Osteoblast (primary cell): ENCODE data around the gene QDPR. TPM values are rescaled to one million over a fixed set of nuclear protein-coding genes. Genes with fewer than 3 reads are reported as not detected.

Experiments
- DNase-seq: peaks from one replicate; pipeline ENCODE4 v3.0.0; 2011; ENCODE audit warnings: low spot score, mixed read lengths; ENCODE audit not compliant: insufficient read length; ENCODE audit errors: missing footprints
- H2AFZ ChIP-seq: 2 replicates; pipeline ENCODE4 v1.6.0; 2011; ENCODE audit warnings: mild to moderate bottlenecking, low read length
- H3K27ac ChIP-seq: 2 replicates; pipeline ENCODE4 v1.5.1; 2011; ENCODE audit warnings: mild to moderate bottlenecking, low read depth, low read length, moderate library complexity
- H3K27me3 ChIP-seq: 2 replicates; pipeline ENCODE4 v1.6.0; 2012; ENCODE audit warnings: mild to moderate bottlenecking, control low read depth, inconsistent platforms, low read length, moderate library complexity; ENCODE audit not compliant: insufficient read depth
- H3K36me3 ChIP-seq: 2 replicates; pipeline ENCODE4 v1.5.1; 2011; ENCODE audit warnings: mild to moderate bottlenecking, low read length, control low read depth, moderate library complexity; ENCODE audit not compliant: insufficient read depth
- H3K4me1 ChIP-seq: 2 replicates; pipeline ENCODE4 v1.5.1; 2011; ENCODE audit warnings: mild to moderate bottlenecking, low read length, control low read depth, moderate library complexity; ENCODE audit not compliant: insufficient read depth
- H3K4me2 ChIP-seq: 2 replicates; pipeline ENCODE4 v1.6.0; 2011; ENCODE audit warnings: mild to moderate bottlenecking, low read length; ENCODE audit not compliant: insufficient read depth
- H3K4me3 ChIP-seq: fragments of 200-600 bp; sonication (generic); 3 replicates; pipeline ENCODE4 v1.5.1; 2012; ENCODE audit warnings: mild to moderate bottlenecking, low read length, inconsistent platforms; ENCODE audit not compliant: insufficient read depth
- H3K79me2 ChIP-seq: 2 replicates; pipeline ENCODE4 v1.6.0; 2012; ENCODE audit warnings: mild to moderate bottlenecking, low read length, control low read depth, inconsistent platforms; ENCODE audit not compliant: insufficient read depth
- H3K9me3 ChIP-seq: 2 replicates; pipeline ENCODE4 v1.5.1; 2011; ENCODE audit warnings: low read depth, low read length, control low read depth
- H4K20me1 ChIP-seq: 2 replicates; pipeline ENCODE4 v1.6.0; 2012; ENCODE audit warnings: mild to moderate bottlenecking, low read length, control low read depth; ENCODE audit not compliant: insufficient read depth
- total RNA-seq: library from RNA; depleted of rRNA; stranded (reverse); fragments of >200 nt; gene quantifications from 2 replicates; pipeline ENCODE4 v1.2.3, GENCODE V29; 2012
- TF ChIP-seq, protein P1 (sequence below): IDR thresholded peaks from 2 replicates; pipeline ENCODE4 v1.5.1; 2011; ENCODE audit warnings: mild to moderate bottlenecking, low read depth, low read length, moderate library complexity; ENCODE audit errors: extremely low read depth

QDPR gene
- total RNA-seq, 1 donor, result 11.9 TPM

DNA sequence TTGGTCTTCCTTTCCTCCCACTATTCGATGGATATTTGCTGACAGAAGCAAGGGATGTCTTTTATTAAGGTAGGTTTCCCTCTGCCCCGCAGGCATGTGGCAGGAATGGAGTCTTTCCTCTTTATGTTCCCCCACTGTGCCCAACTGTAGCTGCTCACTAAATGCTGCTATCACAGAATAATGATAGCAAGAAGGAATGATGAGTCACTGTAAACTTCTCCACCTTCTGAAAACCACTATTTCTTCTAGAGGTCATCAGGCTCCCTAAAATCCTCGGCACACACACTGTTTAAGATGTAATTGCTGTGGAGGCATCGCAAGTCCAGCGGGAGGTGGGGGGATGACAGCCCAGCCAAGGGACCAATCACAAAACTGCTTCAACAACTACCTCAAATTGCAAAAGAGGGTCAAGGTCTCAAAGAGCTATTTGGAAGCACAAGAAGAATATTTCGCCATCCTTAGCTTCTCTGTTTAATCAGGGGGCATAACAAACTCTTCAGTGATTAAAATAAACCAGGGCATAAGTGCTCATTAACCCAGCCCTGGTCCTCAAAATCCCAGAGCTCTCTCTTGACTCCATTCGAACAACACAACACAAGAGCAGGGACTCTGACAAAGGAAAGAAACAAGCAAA lies 13.9 kb downstream of the QDPR start:
- H3K9me3 ChIP-seq, result no peaks in the 10 kb centered on the region
- no peak overlapping the region for H2AFZ ChIP-seq
- H3K4me3 ChIP-seq, result no peak overlapping the region
- H3K27ac ChIP-seq, result no peak overlapping the region
- TF ChIP-seq, protein P1, sequence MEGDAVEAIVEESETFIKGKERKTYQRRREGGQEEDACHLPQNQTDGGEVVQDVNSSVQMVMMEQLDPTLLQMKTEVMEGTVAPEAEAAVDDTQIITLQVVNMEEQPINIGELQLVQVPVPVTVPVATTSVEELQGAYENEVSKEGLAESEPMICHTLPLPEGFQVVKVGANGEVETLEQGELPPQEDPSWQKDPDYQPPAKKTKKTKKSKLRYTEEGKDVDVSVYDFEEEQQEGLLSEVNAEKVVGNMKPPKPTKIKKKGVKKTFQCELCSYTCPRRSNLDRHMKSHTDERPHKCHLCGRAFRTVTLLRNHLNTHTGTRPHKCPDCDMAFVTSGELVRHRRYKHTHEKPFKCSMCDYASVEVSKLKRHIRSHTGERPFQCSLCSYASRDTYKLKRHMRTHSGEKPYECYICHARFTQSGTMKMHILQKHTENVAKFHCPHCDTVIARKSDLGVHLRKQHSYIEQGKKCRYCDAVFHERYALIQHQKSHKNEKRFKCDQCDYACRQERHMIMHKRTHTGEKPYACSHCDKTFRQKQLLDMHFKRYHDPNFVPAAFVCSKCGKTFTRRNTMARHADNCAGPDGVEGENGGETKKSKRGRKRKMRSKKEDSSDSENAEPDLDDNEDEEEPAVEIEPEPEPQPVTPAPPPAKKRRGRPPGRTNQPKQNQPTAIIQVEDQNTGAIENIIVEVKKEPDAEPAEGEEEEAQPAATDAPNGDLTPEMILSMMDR, result no peak
- H3K36me3 ChIP-seq, result peaks cover 51% of the 10 kb centered on the region
- peaks cover 23% of the 10 kb centered on the region for H3K4me1 ChIP-seq
- H4K20me1 ChIP-seq, result no peaks in the 10 kb centered on the region
- H3K27me3 ChIP-seq, result no peaks in the 10 kb centered on the region
- peaks cover 12% of the 10 kb centered on the region for H3K79me2 ChIP-seq
- no peak overlapping the region for H3K4me2 ChIP-seq
- DNase-seq, result peak; percentile 14

DNA sequence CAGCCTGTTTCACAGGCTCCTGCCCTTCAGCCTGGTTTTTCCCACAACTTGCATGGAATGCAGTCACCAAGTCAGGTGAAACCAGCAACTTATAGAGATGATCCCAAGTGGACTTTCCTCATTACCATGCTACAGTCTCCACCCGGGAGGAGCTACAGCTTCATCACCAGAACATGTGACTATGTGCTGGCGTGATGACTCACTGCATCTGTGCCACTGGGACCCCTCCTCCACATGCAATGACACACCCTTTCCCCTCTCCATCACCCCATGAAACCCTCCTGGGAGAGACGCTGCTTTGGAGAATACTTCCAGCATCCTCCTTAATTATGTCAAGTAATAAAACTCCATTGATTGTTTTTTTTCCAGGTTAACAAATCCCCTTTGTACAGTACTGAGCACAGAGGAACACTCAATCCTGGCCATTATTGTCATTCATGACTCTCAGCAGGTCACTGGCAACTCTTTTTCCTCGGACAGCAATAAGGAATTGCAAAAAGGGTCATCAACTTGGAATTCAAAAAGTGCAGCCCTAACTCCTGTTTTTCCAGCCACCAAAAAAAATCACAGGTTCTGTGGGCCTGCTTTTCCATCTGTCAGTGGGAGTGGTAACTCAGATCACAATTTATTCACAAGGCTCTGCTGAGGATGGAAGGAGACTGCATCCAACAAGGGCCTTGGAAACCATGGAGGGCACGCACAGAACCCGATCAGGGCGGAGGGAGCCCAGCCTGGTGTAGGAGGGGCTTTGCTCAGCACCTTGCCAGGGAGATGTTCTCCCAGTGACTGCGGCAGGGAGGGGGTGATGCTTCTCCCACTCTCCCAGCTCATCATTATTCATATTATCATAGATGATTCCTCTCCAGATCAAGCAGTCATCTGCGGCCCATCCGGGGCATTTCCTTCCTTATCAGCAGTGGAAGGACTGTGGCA lies 17.4 kb downstream of the QDPR start:
- peaks cover 23% of the 10 kb centered on the region for H3K4me1 ChIP-seq
- H3K79me2 ChIP-seq, result peaks cover 13% of the 10 kb centered on the region
- H2AFZ ChIP-seq, result peak overlapping the region; percentile 6
- H4K20me1 ChIP-seq, result no peaks in the 10 kb centered on the region
- TF ChIP-seq, protein P1, result no peak
- no peaks in the 10 kb centered on the region for H3K27me3 ChIP-seq
- peak overlapping the region; percentile 32 for H3K4me2 ChIP-seq
- H3K9me3 ChIP-seq, result no peaks in the 10 kb centered on the region
- peaks cover 31% of the 10 kb centered on the region for H3K36me3 ChIP-seq
- peak; percentile 95 for DNase-seq
- peak overlapping the region; percentile 49 for H3K27ac ChIP-seq
- no peak overlapping the region for H3K4me3 ChIP-seq

DNA sequence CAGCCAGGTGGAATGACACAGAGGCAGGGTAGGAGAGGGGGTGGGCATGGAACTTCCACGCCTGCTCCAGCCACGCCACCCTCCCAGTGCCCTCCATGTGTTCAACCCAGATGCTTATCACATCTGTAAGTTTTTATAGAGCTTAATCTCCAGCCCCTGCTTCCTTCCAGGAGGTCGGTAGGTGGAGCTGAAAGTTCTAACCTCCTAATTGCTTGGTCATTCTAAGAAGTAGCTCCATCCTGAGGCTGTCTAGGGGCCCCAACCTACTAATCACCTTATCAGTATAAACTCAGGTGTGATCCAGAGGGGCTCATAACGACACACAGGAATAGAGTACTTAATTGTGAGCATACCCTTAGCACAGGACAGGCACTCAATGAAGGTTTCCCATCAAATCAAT lies 18.3 kb downstream of the QDPR start:
- no peaks in the 10 kb centered on the region for H4K20me1 ChIP-seq
- H3K4me1 ChIP-seq, result peaks cover 23% of the 10 kb centered on the region
- peak overlapping the region; percentile 49 for H3K27ac ChIP-seq
- H3K9me3 ChIP-seq, result no peaks in the 10 kb centered on the region
- H3K36me3 ChIP-seq, result peaks cover 36% of the 10 kb centered on the region
- H3K4me2 ChIP-seq, result no peak overlapping the region
- no peak for DNase-seq
- TF ChIP-seq, protein P1, result no peak
- H2AFZ ChIP-seq, result no peak overlapping the region
- no peak overlapping the region for H3K4me3 ChIP-seq
- H3K27me3 ChIP-seq, result no peaks in the 10 kb centered on the region
- H3K79me2 ChIP-seq, result peaks cover 13% of the 10 kb centered on the region

DNA sequence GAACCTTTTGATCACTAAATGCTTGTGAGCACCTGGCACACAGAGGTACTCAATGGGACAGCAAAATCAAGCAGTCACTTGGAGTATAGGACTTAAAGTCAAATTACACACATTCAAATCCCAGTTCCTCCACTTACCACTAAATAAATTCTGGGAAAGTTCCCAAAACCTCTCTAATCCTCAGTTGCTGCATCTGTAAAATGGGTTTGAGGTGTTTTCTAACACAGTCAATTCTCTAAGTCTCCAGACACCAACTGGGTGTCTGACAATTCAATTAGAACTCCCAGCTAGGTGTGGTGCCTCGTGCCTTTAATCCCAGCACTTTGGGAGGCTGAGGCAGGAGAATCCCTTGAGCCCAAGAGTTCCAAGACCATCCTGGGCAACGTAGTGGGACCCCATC lies 19.0 kb downstream of the QDPR start:
- H3K4me2 ChIP-seq, result no peak overlapping the region
- no peaks in the 10 kb centered on the region for H3K27me3 ChIP-seq
- TF ChIP-seq, protein P1, result no peak
- H2AFZ ChIP-seq, result no peak overlapping the region
- no peak overlapping the region for H3K4me3 ChIP-seq
- no peak overlapping the region for H3K27ac ChIP-seq
- H3K36me3 ChIP-seq, result peaks cover 34% of the 10 kb centered on the region
- peaks cover 13% of the 10 kb centered on the region for H3K79me2 ChIP-seq
- H3K9me3 ChIP-seq, result no peaks in the 10 kb centered on the region
- H4K20me1 ChIP-seq, result no peaks in the 10 kb centered on the region
- peaks cover 23% of the 10 kb centered on the region for H3K4me1 ChIP-seq
- no peak for DNase-seq
